Measurements from ENCODE around the gene UTS2B.

UTS2B gene

DNA sequence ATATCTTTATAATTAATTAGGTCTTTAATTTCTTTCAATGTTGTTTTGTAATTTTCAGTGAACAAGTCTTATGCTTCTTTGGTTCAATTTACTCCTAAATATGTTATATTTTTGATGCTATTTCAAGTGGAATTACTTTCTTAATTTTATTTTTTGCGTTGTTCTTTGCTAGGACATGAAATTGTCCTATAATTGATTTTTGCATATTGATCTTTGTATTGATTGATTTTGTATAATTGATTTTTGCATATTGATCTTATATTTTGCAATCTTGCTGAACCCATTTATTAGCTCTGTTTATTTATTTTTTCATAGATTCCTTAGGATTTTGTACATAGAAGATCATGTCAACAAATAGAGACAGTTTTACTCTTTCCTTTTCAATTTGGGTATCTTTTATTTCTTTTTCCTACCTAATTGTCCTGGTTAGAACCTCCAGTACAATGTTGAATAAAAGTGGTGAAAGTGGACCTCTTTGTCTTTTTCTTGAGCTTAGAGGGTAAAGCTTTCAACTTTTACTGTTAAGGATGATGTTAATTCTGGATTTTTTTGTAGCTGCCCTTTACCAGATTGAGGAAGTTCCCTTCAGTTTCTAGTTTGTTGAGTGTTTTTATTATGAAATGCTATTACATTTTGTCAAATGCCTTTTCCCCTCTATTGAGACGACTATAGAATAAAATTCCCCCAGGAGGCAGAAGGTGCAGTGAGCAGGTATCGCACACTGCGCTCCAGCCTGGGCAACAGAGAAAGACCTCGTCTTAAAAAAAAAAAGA is 37.9 kb downstream of the UTS2B start:
- TF ChIP-seq, protein P1, sequence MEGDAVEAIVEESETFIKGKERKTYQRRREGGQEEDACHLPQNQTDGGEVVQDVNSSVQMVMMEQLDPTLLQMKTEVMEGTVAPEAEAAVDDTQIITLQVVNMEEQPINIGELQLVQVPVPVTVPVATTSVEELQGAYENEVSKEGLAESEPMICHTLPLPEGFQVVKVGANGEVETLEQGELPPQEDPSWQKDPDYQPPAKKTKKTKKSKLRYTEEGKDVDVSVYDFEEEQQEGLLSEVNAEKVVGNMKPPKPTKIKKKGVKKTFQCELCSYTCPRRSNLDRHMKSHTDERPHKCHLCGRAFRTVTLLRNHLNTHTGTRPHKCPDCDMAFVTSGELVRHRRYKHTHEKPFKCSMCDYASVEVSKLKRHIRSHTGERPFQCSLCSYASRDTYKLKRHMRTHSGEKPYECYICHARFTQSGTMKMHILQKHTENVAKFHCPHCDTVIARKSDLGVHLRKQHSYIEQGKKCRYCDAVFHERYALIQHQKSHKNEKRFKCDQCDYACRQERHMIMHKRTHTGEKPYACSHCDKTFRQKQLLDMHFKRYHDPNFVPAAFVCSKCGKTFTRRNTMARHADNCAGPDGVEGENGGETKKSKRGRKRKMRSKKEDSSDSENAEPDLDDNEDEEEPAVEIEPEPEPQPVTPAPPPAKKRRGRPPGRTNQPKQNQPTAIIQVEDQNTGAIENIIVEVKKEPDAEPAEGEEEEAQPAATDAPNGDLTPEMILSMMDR (IDR thresholded peaks at IDR 0.05; ENCODE audit: insufficient read depth, low read depth, low read length, missing control alignments) = no peak
- DNase-seq (ENCODE audit: low read depth) = no peak
- no peak overlapping the region for H3K4me3 ChIP-seq (ENCODE audit: low read depth, low read length)

DNA sequence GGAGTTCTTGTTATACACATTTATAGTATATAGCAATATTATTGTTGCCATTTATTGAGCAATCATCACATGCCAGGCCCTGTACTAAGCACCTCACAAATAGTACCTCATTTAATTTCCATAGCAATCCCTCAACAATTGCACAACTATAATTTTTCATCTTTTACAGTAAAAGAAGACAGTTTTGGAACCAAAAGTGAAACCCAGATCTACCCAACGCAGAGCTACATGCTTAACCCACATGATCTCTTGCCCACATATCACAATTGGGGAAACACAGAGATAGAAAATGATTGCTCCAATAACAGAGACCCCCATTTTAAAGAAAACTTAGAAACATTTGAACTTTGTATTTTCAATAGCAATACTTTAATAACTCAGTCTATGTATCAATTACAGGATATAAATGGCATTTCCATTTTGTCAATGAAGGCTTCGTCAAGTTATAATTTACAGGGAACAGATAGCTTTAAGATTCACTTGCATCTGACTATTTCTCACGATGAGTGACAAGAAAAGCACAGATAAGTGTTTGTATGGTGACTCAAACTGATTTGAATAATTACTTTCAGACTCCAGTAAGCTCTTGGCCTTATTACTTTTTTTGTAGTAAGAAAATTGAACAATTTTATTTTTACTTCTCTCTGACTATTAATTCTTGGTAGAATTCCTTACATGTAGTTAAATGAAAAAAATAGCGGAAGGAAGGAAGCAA is 39.9 kb downstream of the UTS2B start:
- peak overlapping the region; percentile 53 for H3K4me3 ChIP-seq (ENCODE audit: low read depth, low read length)
- DNase-seq (ENCODE audit: low read depth) = peak; percentile 62

GRCh38 chr3:191283400-191283799 is 46.9 kb downstream of the UTS2B start:
- no peak overlapping the region for H3K4me3 ChIP-seq (ENCODE audit: low read depth, low read length)
- DNase-seq (ENCODE audit: low read depth) = no peak
- TF ChIP-seq, protein P1 (IDR thresholded peaks at IDR 0.05; ENCODE audit: insufficient read depth, low read depth, low read length, missing control alignments) = no peak

More for the DNA sequence above, 39.9 kb downstream of the UTS2B start:
- TF ChIP-seq, protein P1 (IDR thresholded peaks at IDR 0.05; ENCODE audit: insufficient read depth, low read depth, low read length, missing control alignments) = no peak

DNA sequence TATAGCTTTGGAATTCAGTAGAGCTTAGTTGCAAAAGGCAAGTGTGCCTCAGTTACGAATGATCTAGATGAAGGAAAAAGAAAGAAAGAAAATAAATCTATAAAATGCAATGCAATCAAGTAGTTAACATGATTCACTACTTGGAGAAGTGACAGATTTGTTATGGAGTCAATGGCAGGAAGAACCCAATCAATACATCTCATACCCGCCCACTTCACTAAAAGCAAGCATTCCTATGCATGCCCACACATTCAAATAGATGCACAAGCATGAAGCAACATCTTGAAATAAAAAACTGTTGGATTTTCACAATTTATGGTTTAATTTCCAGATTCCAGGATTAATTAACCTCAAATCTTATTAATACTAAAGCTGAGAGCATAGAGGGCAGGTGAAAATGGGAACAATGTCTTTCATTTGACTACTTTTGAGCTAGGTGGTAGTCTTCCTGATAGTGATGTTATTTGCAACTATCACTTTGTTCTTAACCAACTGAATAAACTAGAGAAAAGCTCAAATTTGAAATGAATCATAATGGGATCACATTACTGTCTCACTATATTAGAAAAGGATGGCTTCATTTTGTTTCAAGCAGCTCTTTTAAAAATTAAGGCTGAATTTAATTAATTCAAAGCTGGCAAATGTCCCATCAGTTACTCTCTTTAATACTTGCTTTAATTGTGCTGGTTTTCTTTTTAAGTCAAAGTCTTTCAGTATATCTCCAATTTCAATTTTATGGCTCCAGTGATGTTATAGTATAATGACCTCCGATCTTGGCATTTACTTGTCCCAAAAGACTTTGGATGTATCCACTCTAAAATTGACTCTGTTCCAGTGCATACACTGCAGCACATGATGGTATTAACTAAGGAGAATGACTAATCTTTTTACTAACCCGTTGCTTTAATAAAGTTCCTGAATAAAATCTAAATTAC is 47.8 kb downstream of the UTS2B start:
- DNase-seq (ENCODE audit: low read depth) = no peak
- TF ChIP-seq, protein P1 (IDR thresholded peaks at IDR 0.05; ENCODE audit: insufficient read depth, low read depth, low read length, missing control alignments) = no peak
- no peak overlapping the region for H3K4me3 ChIP-seq (ENCODE audit: low read depth, low read length)

DNA sequence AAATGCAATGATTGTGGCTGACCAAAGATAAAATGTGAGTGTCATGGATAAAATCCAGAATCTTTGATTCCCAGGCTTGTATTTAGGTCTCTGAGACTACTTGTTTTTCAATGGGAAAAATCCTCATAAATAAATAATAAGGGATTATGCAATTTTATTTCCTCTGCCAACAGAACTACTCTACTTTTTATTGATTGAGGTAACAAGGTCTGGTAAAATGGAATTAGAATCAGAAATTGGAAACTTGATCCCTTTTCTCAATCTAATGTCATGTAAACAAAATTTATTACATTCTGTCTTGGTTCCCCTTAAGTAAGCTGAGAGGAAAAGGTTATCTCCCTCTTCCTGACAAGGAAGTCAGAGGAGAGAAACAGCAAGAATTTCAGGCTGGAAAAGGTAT is 49.4 kb downstream of the UTS2B start:
- no peak overlapping the region for H3K4me3 ChIP-seq (ENCODE audit: low read depth, low read length)
- TF ChIP-seq, protein P1 (IDR thresholded peaks at IDR 0.05; ENCODE audit: insufficient read depth, low read depth, low read length, missing control alignments) = no peak
- no peak for DNase-seq (ENCODE audit: low read depth)

GRCh38 chr3:191280111-191280510 is 50.2 kb downstream of the UTS2B start:
- H3K4me3 ChIP-seq (ENCODE audit: low read depth, low read length) = no peak overlapping the region
- TF ChIP-seq, protein P1 (IDR thresholded peaks at IDR 0.05; ENCODE audit: insufficient read depth, low read depth, low read length, missing control alignments) = no peak
- no peak for DNase-seq (ENCODE audit: low read depth)
